ENCODE measurements around the gene POM121L2. TPM values are rescaled to one million over a fixed set of nuclear protein-coding genes. Genes with fewer than 3 reads are reported as not detected.

The POM121L2 gene
- polyA plus RNA-seq, 3 donors: not detected

- DNase-seq: no peak
- Histone ChIP-seq H3K27me3 (ENCODE audit: control insufficient read depth in 2 of 2, insufficient read depth in 2 of 2, low read length in 2 of 2) (peaks cover 17 to 43% of the 10 kb centered on the region in 2 donors), H3K36me3 (replicated peaks in 1 of 2; ENCODE audit: control insufficient read depth in 1 of 2, insufficient read depth in 2 of 2, low read length in 2 of 2) (no peaks in the 10 kb centered on the region), H3K4me2 (replicated peaks; ENCODE audit: extremely low read depth, low read length, poor library complexity, severe bottlenecking) (no peak overlapping the region), H2AFZ (ENCODE audit: insufficient read depth, low read depth, low read length, poor library complexity, severe bottlenecking) (no peak overlapping the region), H3K4me3 (replicated peaks in 1 of 3; ENCODE audit: low read depth in 2 of 3, low read length in 3 of 3) (no peak overlapping the region), H3K27ac (ENCODE audit: low read depth in 1 of 2, low read length in 2 of 2) (no peak overlapping the region), H3K9me3 (replicated peaks in 1 of 2; ENCODE audit: control insufficient read depth in 1 of 2, insufficient read depth in 1 of 2, low read length in 2 of 2) (peaks cover 0 to 12% of the 10 kb centered on the region in 2 donors), H3K4me1 (ENCODE audit: control insufficient read depth in 1 of 2, insufficient read depth in 2 of 2, low read length in 2 of 2) (no peaks in the 10 kb centered on the region), H4K20me1 (ENCODE audit: insufficient read depth, low read length) (no peaks in the 10 kb centered on the region), H3K9ac (ENCODE audit: insufficient read depth, low read length, poor library complexity, severe bottlenecking) (no peak overlapping the region), H3K79me2 (ENCODE audit: insufficient read depth, low read length) (no peaks in the 10 kb centered on the region)
- 9% methylated on average over 18 of the region's 21 CpGs for WGBS (ENCODE audit: insufficient coverage)
- H3K4me3 Mint-ChIP-seq: peak overlapping the region in 1 of 2 donors; percentile 67
- H3K27ac Mint-ChIP-seq: no peak overlapping the region
- H3K36me3 Mint-ChIP-seq: no peaks in the 10 kb centered on the region
- TF ChIP-seq, protein P1, sequence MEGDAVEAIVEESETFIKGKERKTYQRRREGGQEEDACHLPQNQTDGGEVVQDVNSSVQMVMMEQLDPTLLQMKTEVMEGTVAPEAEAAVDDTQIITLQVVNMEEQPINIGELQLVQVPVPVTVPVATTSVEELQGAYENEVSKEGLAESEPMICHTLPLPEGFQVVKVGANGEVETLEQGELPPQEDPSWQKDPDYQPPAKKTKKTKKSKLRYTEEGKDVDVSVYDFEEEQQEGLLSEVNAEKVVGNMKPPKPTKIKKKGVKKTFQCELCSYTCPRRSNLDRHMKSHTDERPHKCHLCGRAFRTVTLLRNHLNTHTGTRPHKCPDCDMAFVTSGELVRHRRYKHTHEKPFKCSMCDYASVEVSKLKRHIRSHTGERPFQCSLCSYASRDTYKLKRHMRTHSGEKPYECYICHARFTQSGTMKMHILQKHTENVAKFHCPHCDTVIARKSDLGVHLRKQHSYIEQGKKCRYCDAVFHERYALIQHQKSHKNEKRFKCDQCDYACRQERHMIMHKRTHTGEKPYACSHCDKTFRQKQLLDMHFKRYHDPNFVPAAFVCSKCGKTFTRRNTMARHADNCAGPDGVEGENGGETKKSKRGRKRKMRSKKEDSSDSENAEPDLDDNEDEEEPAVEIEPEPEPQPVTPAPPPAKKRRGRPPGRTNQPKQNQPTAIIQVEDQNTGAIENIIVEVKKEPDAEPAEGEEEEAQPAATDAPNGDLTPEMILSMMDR (IDR thresholded peaks at IDR 0.05): no peak
- no peaks in the 10 kb centered on the region for H3K4me1 Mint-ChIP-seq
- H3K27me3 Mint-ChIP-seq (ENCODE audit: low read depth in 3 of 3): peaks cover 44 to 65% (median 45%) of the 10 kb centered on the region in 3 donors
- peaks cover 0 to 26% (median 21%) of the 10 kb centered on the region in 7 donors for H3K9me3 Mint-ChIP-seq
- intact Hi-C loops (cut with micrococcal nuclease): no loop called here
These were observed 51.7 kb downstream of the POM121L2 start for GRCh38 chr6:27260369-27260768.

Other genes starting within 250 kb of the POM121L2 start
- not detected for gene PRSS16, start 64.6 kb downstream of the POM121L2 start, polyA plus RNA-seq
- gene ZNF391, start 76.5 kb upstream of the POM121L2 start, polyA plus RNA-seq: under 1 TPM in 2 of 3 donors, not detected in 1; 0.07 to 0.17 TPM
- gene ZNF184, start 160.8 kb upstream of the POM121L2 start, polyA plus RNA-seq: 1 to 10 TPM in 2 of 3 donors, under 1 TPM in 1; 1.00 to 1.5 (median 1.5) TPM